ENCODE results near the gene SATB2.

Gene SATB2

GRCh38 chr2:199370150-199370780 lies 87.5 kb downstream of the SATB2 start:
- no peak for ATAC-seq
- Mint-ChIP-seq H3K27ac (no peak overlapping the region), H3K9me3 (no peaks in the 10 kb centered on the region), H3K4me3 (no peak overlapping the region), H3K4me1 (no peaks in the 10 kb centered on the region), H3K27me3 (peaks cover 4% of the 10 kb centered on the region), H3K36me3 (ENCODE audit: low read depth) (no peaks in the 10 kb centered on the region)
- no peak for DNase-seq

GRCh38 chr2:199366406-199366805 lies 91.3 kb downstream of the SATB2 start:
- H3K27me3 Mint-ChIP-seq: peaks cover 9% of the 10 kb centered on the region
- no peak for DNase-seq
- no peaks in the 10 kb centered on the region for H3K4me1 Mint-ChIP-seq
- no peak overlapping the region for H3K27ac Mint-ChIP-seq
- H3K9me3 Mint-ChIP-seq: no peaks in the 10 kb centered on the region
- H3K4me3 Mint-ChIP-seq: no peak overlapping the region
- ATAC-seq: no peak
- no peaks in the 10 kb centered on the region for H3K36me3 Mint-ChIP-seq (ENCODE audit: low read depth)

GRCh38 chr2:199364153-199364552 lies 93.6 kb downstream of the SATB2 start:
- no peak overlapping the region for H3K4me3 Mint-ChIP-seq
- H3K27me3 Mint-ChIP-seq: peaks cover 21% of the 10 kb centered on the region
- H3K9me3 Mint-ChIP-seq: peaks cover 4% of the 10 kb centered on the region
- H3K36me3 Mint-ChIP-seq (ENCODE audit: low read depth): no peaks in the 10 kb centered on the region
- no peak for ATAC-seq
- H3K4me1 Mint-ChIP-seq: no peaks in the 10 kb centered on the region
- DNase-seq: no peak
- no peak overlapping the region for H3K27ac Mint-ChIP-seq

GRCh38 chr2:199356412-199356811 lies 101.3 kb downstream of the SATB2 start:
- ATAC-seq: no peak
- DNase-seq: no peak
- Mint-ChIP-seq H3K27me3 (peaks cover 12% of the 10 kb centered on the region), H3K36me3 (ENCODE audit: low read depth) (no peaks in the 10 kb centered on the region), H3K9me3 (peaks cover 4% of the 10 kb centered on the region), H3K27ac (no peak overlapping the region), H3K4me3 (no peak overlapping the region), H3K4me1 (no peaks in the 10 kb centered on the region)

GRCh38 chr2:199348871-199349270 lies 108.9 kb downstream of the SATB2 start:
- no peak for ATAC-seq
- Mint-ChIP-seq H3K9me3 (no peaks in the 10 kb centered on the region), H3K27me3 (peaks cover 5% of the 10 kb centered on the region), H3K36me3 (ENCODE audit: low read depth) (no peaks in the 10 kb centered on the region), H3K27ac (no peak overlapping the region), H3K4me1 (no peaks in the 10 kb centered on the region), H3K4me3 (no peak overlapping the region)
- no peak for DNase-seq

GRCh38 chr2:199344012-199344411 lies 113.7 kb downstream of the SATB2 start:
- peaks cover 3% of the 10 kb centered on the region for H3K27me3 Mint-ChIP-seq
- no peak overlapping the region for H3K4me3 Mint-ChIP-seq
- DNase-seq (no peak), ATAC-seq (no peak)
- H3K9me3 Mint-ChIP-seq: no peaks in the 10 kb centered on the region
- H3K4me1 Mint-ChIP-seq: no peaks in the 10 kb centered on the region
- H3K27ac Mint-ChIP-seq: no peak overlapping the region
- H3K36me3 Mint-ChIP-seq (ENCODE audit: low read depth): no peaks in the 10 kb centered on the region

- H3K27ac Mint-ChIP-seq: no peak overlapping the region
- no peak for DNase-seq
- H3K9me3 Mint-ChIP-seq: no peaks in the 10 kb centered on the region
- H3K27me3 Mint-ChIP-seq: no peaks in the 10 kb centered on the region
- no peaks in the 10 kb centered on the region for H3K4me1 Mint-ChIP-seq
- no peak overlapping the region for H3K4me3 Mint-ChIP-seq
- H3K36me3 Mint-ChIP-seq (ENCODE audit: low read depth): no peaks in the 10 kb centered on the region
- ATAC-seq: no peak
Observed at GRCh38 chr2:199342334-199342733, 115.4 kb downstream of the SATB2 start.

- Mint-ChIP-seq H3K4me1 (no peaks in the 10 kb centered on the region), H3K27me3 (no peaks in the 10 kb centered on the region), H3K27ac (no peak overlapping the region), H3K9me3 (no peaks in the 10 kb centered on the region), H3K36me3 (ENCODE audit: low read depth) (no peaks in the 10 kb centered on the region), H3K4me3 (no peak overlapping the region)
- DNase-seq (no peak), ATAC-seq (no peak)
Observed at GRCh38 chr2:199341123-199341522, 116.6 kb downstream of the SATB2 start.

- Mint-ChIP-seq H3K4me3 (no peak overlapping the region), H3K9me3 (no peaks in the 10 kb centered on the region), H3K27me3 (no peaks in the 10 kb centered on the region), H3K36me3 (ENCODE audit: low read depth) (no peaks in the 10 kb centered on the region), H3K27ac (no peak overlapping the region), H3K4me1 (no peaks in the 10 kb centered on the region)
- DNase-seq (no peak), ATAC-seq (no peak)
Observed at GRCh38 chr2:199339891-199340605, 117.7 kb downstream of the SATB2 start.

GRCh38 chr2:199336546-199336945 lies 121.2 kb downstream of the SATB2 start:
- ATAC-seq (no peak), DNase-seq (no peak)
- H3K4me1 Mint-ChIP-seq: no peaks in the 10 kb centered on the region
- H3K36me3 Mint-ChIP-seq (ENCODE audit: low read depth): no peaks in the 10 kb centered on the region
- H3K4me3 Mint-ChIP-seq: no peak overlapping the region
- no peaks in the 10 kb centered on the region for H3K27me3 Mint-ChIP-seq
- H3K27ac Mint-ChIP-seq: no peak overlapping the region
- no peaks in the 10 kb centered on the region for H3K9me3 Mint-ChIP-seq

- H3K4me1 Mint-ChIP-seq: no peaks in the 10 kb centered on the region
- DNase-seq: no peak
- H3K9me3 Mint-ChIP-seq: no peaks in the 10 kb centered on the region
- ATAC-seq: no peak
- no peak overlapping the region for H3K4me3 Mint-ChIP-seq
- H3K27ac Mint-ChIP-seq: no peak overlapping the region
- H3K27me3 Mint-ChIP-seq: no peaks in the 10 kb centered on the region
- H3K36me3 Mint-ChIP-seq (ENCODE audit: low read depth): no peaks in the 10 kb centered on the region
Observed at GRCh38 chr2:199335502-199335901, 122.2 kb downstream of the SATB2 start.

GRCh38 chr2:199329466-199329865 lies 128.3 kb downstream of the SATB2 start:
- Mint-ChIP-seq H3K36me3 (ENCODE audit: low read depth) (no peaks in the 10 kb centered on the region), H3K27ac (no peak overlapping the region), H3K4me1 (no peaks in the 10 kb centered on the region), H3K9me3 (no peaks in the 10 kb centered on the region), H3K27me3 (no peaks in the 10 kb centered on the region), H3K4me3 (no peak overlapping the region)
- DNase-seq (no peak), ATAC-seq (no peak)

GRCh38 chr2:199329031-199329430 lies 128.7 kb downstream of the SATB2 start:
- no peak overlapping the region for H3K27ac Mint-ChIP-seq
- H3K27me3 Mint-ChIP-seq: no peaks in the 10 kb centered on the region
- no peak for DNase-seq
- H3K4me1 Mint-ChIP-seq: no peaks in the 10 kb centered on the region
- no peak for ATAC-seq
- H3K9me3 Mint-ChIP-seq: no peaks in the 10 kb centered on the region
- H3K4me3 Mint-ChIP-seq: no peak overlapping the region
- no peaks in the 10 kb centered on the region for H3K36me3 Mint-ChIP-seq (ENCODE audit: low read depth)

GRCh38 chr2:199325881-199326280 lies 131.9 kb downstream of the SATB2 start:
- H3K4me3 Mint-ChIP-seq: no peak overlapping the region
- DNase-seq: no peak
- no peaks in the 10 kb centered on the region for H3K36me3 Mint-ChIP-seq (ENCODE audit: low read depth)
- ATAC-seq: no peak
- H3K9me3 Mint-ChIP-seq: no peaks in the 10 kb centered on the region
- no peaks in the 10 kb centered on the region for H3K4me1 Mint-ChIP-seq
- no peak overlapping the region for H3K27ac Mint-ChIP-seq
- no peaks in the 10 kb centered on the region for H3K27me3 Mint-ChIP-seq

- H3K9me3 Mint-ChIP-seq: no peaks in the 10 kb centered on the region
- H3K27ac Mint-ChIP-seq: no peak overlapping the region
- no peaks in the 10 kb centered on the region for H3K36me3 Mint-ChIP-seq (ENCODE audit: low read depth)
- no peak for DNase-seq
- H3K27me3 Mint-ChIP-seq: peaks cover 1% of the 10 kb centered on the region
- ATAC-seq: no peak
- no peaks in the 10 kb centered on the region for H3K4me1 Mint-ChIP-seq
- no peak overlapping the region for H3K4me3 Mint-ChIP-seq
Observed at GRCh38 chr2:199322151-199322550, 135.6 kb downstream of the SATB2 start.
